NAMALWA (cell line): ENCODE data around the gene MAGEB5.
"Not testable (repeated sequence)": the region's sequence is repeated elsewhere in the genome, so short reads cannot be mapped to it uniquely, and the experiment has no call there.

Source experiments
- DNase-seq: peaks from one replicate; pipeline ENCODE4 v3.0.0-alpha.2; 2015; ENCODE audit warnings: low spot score

Gene MAGEB5

DNA sequence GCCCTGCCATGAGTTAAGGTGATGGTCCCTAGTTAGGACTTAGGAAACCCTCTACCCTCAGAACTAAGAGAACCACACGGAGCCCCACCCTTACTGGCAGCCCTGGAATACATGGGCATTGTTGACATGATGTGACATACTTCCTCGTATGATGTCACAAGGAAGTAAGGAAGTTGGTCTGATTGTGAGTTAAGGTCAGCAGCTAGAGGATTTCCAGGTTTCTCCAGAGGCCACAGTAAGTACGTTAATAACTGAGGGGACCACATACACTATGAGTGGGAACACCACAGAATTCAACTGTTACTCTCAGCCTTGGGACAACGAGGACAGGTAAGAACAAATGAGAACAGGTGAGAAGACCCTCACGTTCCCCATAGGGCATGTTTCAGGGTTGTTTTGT lies at the start of gene MAGEB5:
TSS of gene MAGEB5 (plus strand) at position 301 of the 400 bp plus-strand sequence. CDS start 1,133 bp downstream, outside the sequence.
- DNase-seq: no peak

- DNase-seq: no peak
Observed at GRCh38 chrX:26192204-26192603, 23.8 kb upstream of the MAGEB5 start, which contains the start of gene MAGEB6. TSS of gene MAGEB6 (plus strand) at chrX:26192440. CDS start at chrX:26193847, 1,407 bp downstream.

DNA sequence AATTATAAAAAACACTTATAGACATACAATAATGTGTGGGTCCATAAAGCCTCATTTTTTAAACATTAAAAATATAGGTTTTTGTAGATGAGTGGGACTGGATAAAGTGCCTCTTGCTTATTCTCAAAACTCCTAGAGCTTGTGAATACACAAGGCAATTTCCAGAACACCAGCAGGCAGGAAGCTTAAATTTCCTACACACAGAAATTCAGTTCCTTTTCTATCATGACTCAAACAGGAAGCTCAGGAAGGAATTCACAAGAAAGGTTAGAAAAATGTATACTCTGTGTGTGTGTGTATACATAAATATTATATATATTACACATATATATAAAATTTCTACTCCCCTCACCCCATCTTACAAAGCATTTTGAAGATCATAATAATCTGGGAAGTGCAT lies 12.4 kb upstream of the MAGEB5 start:
- DNase-seq: no peak

DNA sequence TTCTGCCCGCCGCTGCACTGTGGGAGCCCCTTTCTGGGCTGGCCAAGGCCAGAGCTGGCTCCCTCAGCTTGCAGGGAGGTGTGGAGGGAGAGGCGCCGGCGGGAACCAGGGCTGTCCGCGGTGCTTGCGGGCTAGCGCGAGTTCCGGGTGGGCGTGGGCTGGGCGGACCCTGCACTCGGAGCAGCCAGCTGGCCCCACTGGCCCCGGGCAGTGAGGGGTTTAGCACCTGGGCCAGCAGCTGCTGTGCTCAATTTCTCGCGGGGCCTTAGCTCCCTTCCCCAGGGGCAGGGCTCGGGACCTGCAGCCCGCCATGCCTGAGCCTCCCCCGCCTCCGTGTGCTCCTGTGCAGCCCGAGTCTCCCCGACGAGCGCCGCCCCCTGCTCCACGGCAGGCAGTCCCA lies 11.3 kb upstream of the MAGEB5 start:
- not testable (repeated sequence) for DNase-seq

DNA sequence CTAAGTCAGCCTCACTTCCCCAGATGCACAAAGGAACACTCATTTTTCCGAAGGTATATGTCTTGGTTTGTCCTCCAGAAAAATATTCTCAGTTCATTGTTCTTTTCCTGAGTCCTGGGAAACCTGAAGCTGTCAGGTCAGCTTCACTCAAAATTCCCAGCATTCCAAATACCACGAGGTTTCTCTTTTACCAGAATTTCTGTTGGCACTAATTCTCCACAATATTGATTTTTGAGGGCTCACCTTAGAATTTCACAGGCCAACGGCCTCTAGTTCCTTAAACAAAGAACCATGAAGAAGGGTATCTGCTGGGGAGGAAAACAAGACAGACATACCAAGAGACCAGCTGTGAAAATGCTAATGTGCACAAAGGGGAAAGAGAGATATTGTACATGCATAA lies 8.0 kb upstream of the MAGEB5 start:
- DNase-seq: no peak

GRCh38 chrX:26219351-26219750 lies 3.4 kb downstream of the MAGEB5 start:
- DNase-seq: no peak

DNA sequence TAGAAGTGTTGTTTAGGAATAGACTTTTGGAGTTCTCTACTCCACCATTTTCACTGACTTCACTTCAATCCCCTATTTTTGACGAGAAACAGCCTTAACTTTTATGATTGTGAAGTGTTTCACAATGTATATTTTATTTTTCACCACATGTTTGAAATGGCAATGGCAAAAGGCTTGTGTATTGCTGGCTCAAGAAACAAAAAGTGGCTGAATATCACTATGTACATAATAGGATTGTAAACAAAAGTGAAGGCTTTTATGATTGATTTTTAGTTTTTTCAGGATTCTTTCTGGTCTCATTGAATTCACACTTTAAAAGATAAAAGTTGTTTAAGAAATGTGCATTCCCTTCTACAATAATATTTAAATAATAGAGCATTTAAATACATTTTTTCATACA lies 18.2 kb downstream of the MAGEB5 start:
- no peak for DNase-seq

GRCh38 chrX:26253526-26253925 lies 37.6 kb downstream of the MAGEB5 start:
- no peak for DNase-seq

DNA sequence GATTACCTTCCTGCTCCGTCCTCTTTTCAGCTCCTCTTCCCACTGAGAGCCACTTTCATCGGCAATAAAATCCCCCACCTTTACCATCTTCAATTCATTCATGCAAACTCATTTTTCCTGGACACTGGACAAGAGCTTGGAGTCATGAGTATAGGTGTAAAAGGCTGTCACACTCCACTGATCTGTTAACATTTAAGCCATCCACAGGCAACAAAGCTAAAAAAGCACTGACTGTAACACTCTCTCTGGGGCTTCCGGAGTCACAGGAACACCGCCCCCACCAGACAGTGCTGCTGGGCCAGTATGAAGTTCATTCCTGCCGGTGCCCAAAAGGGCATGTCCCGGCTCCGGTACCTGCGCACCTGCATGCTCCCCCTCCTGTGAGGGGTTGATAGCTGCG lies 38.5 kb downstream of the MAGEB5 start:
- no peak for DNase-seq

DNA sequence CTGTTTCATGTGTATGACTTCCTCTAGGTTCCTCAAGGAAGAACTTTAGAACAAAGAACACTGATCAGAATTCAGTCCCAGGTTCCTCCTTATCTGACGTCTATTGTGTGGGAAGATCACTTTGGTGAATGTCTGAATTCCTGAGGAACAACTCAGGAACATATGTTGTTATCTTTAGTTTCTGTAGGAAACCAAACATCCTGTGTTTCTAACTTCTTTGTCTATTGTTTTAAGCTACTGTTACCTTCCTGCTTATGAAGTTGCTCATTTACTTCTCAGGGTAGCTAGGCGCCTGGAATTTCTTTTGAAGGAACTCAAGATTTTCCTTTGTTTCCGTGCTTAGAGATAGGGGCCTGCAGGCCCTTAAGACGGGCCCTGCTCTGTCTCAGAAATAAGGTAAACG lies 46.2 kb downstream of the MAGEB5 start:
- DNase-seq: no peak
